Fibroblast of lung (primary cell): ENCODE measurements around the gene TH. TPM values are rescaled to one million over a fixed set of nuclear protein-coding genes. Genes with fewer than 3 reads are reported as not detected.

Source experiments
- DNase-seq, 2 donors: peaks; one replicate each; pipeline versions ENCODE4 v3.0.0 to v3.0.0-alpha.2; 2010; ENCODE audit warnings: low read depth in 2 of 2
- H2AFZ ChIP-seq: 2 replicates; pipeline ENCODE4 v1.5.1; 2012; ENCODE audit warnings: low read length, control low read depth, inconsistent platforms
- H3K27ac ChIP-seq: 2 replicates; pipeline ENCODE4 v1.5.1; 2011; ENCODE audit warnings: low read length, control low read depth; ENCODE audit not compliant: insufficient read depth
- H3K27me3 ChIP-seq: 2 replicates; pipeline ENCODE4 v1.5.1; 2011; ENCODE audit warnings: mild to moderate bottlenecking, low read length; ENCODE audit not compliant: control insufficient read depth, insufficient read depth
- H3K36me3 ChIP-seq: 2 replicates; pipeline ENCODE4 v1.5.1; 2011; ENCODE audit warnings: low read length; ENCODE audit not compliant: control insufficient read depth, insufficient read depth
- H3K4me1 ChIP-seq: 2 replicates; pipeline ENCODE4 v1.5.1; 2011; ENCODE audit warnings: low read length; ENCODE audit not compliant: control insufficient read depth, insufficient read depth; ENCODE audit errors: extremely low read depth
- H3K4me2 ChIP-seq: 2 replicates; pipeline ENCODE4 v1.5.1; 2011; ENCODE audit warnings: low read length, control low read depth; ENCODE audit not compliant: insufficient read depth; ENCODE audit errors: extremely low read depth
- H3K4me3 ChIP-seq, 4 experiments: fragments of 200-600 bp in 1 of 4; sonication (generic) in 1 of 4; replicated peaks in 1 of 4; 2 replicates each; pipeline ENCODE4 v1.5.1; 2011 to 2016; ENCODE audit warnings: low read length in 4 of 4, low read depth in 3 of 4, mild to moderate bottlenecking in 3 of 4, control low read depth in 2 of 4, inconsistent platforms in 1 of 4, mixed read lengths in 1 of 4; ENCODE audit not compliant: insufficient read depth in 1 of 4; ENCODE audit errors: control extremely low read depth in 1 of 4
- H3K79me2 ChIP-seq: 2 replicates; pipeline ENCODE4 v1.5.1; 2012; ENCODE audit warnings: mild to moderate bottlenecking, low read length, inconsistent platforms; ENCODE audit not compliant: control insufficient read depth, insufficient read depth
- H3K9ac ChIP-seq: 2 replicates; pipeline ENCODE4 v1.5.1; 2011; ENCODE audit warnings: mild to moderate bottlenecking, low read length, control low read depth; ENCODE audit not compliant: insufficient read depth
- H3K9me3 ChIP-seq: 2 replicates; pipeline ENCODE4 v1.5.1; 2012; ENCODE audit warnings: low read depth, low read length; ENCODE audit not compliant: control insufficient read depth, insufficient read depth
- H4K20me1 ChIP-seq: 2 replicates; pipeline ENCODE4 v1.5.1; 2011; ENCODE audit warnings: low read length; ENCODE audit not compliant: control insufficient read depth, insufficient read depth; ENCODE audit errors: extremely low read depth
- EZH2 ChIP-seq: IDR thresholded peaks from 2 replicates; pipeline ENCODE4 v1.5.1; 2012; ENCODE audit warnings: low read length, control low read depth, mild to moderate bottlenecking; ENCODE audit errors: missing control alignments
- polyA plus RNA-seq, 2 donors: library from polyadenylated mRNA; depleted of rRNA in 1 of 2; stranded (reverse) in 1 of 2; unstranded in 1 of 2; fragments of >200 nt; gene quantifications; 2 replicates each; pipeline ENCODE4 v1.2.1, GENCODE V29; 2011 to 2012; ENCODE audit warnings: missing spikeins in 1 of 2
- total RNA-seq: library from RNA; depleted of rRNA; stranded (reverse); fragments of >200 nt; gene quantifications from 2 replicates; pipeline ENCODE4 v1.2.1, GENCODE V29; 2014
- TF ChIP-seq, protein P1 (sequence below), 2 donors: IDR thresholded peaks in 1 of 2; conservative IDR thresholded peaks in 1 of 2; 1 replicate in 1 of 2; 2 replicates in 1 of 2; pipeline ENCODE4 v1.5.1; 2011 to 2012; ENCODE audit warnings: low read length in 2 of 2, control low read depth in 1 of 2, inconsistent platforms in 1 of 2, low read depth in 1 of 2, mild to moderate bottlenecking in 1 of 2

The TH gene
- total and polyA plus RNA-seq, 2 donors (not counting 1 experiment from before 2014, with no cell fraction given): 0.17 TPM; not detected in 1

DNA sequence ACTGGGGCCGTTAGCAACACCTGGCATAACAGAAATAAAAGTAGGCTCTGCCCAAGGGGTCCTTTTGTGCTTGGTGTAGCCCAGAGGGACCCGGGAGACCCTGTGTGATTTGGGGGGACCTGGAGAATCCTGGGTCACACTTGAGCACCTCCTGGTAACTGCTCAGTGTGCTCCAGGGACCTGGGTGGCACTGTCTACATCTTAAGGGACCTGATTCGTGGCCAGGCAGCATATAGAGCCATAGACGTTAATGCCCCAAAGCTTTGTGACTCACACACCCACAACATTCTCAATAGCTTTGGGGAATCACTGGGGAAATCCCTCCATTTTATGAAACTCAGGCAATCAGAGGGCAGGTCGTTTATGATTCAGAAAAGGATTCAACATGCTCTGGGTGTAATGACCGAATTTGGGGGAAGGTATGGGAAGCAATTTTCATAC is 28.8 kb downstream of the TH start:
- no peaks in the 10 kb centered on the region for H3K4me1 ChIP-seq
- no peaks in the 10 kb centered on the region for H3K36me3 ChIP-seq
- H3K4me2 ChIP-seq: no peak overlapping the region
- no peaks in the 10 kb centered on the region for H3K79me2 ChIP-seq
- peaks cover 1% of the 10 kb centered on the region for H4K20me1 ChIP-seq
- H2AFZ ChIP-seq: no peak overlapping the region
- TF ChIP-seq, protein P1, sequence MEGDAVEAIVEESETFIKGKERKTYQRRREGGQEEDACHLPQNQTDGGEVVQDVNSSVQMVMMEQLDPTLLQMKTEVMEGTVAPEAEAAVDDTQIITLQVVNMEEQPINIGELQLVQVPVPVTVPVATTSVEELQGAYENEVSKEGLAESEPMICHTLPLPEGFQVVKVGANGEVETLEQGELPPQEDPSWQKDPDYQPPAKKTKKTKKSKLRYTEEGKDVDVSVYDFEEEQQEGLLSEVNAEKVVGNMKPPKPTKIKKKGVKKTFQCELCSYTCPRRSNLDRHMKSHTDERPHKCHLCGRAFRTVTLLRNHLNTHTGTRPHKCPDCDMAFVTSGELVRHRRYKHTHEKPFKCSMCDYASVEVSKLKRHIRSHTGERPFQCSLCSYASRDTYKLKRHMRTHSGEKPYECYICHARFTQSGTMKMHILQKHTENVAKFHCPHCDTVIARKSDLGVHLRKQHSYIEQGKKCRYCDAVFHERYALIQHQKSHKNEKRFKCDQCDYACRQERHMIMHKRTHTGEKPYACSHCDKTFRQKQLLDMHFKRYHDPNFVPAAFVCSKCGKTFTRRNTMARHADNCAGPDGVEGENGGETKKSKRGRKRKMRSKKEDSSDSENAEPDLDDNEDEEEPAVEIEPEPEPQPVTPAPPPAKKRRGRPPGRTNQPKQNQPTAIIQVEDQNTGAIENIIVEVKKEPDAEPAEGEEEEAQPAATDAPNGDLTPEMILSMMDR (conservative IDR thresholded peaks at IDR 0.05 in 1 of 2, IDR thresholded peaks at IDR 0.05 in 1 of 2; ENCODE audit: low read depth in 1 of 2, low read length in 2 of 2): no peak
- TF ChIP-seq EZH2: peak; percentile 71
- no peak overlapping the region for H3K4me3 ChIP-seq
- no peaks in the 10 kb centered on the region for H3K9me3 ChIP-seq
- no peak overlapping the region for H3K9ac ChIP-seq
- H3K27ac ChIP-seq: no peak overlapping the region
- H3K27me3 ChIP-seq: peaks cover 45% of the 10 kb centered on the region
- DNase-seq: peak in 1 of 2 donors; percentile 22

DNA sequence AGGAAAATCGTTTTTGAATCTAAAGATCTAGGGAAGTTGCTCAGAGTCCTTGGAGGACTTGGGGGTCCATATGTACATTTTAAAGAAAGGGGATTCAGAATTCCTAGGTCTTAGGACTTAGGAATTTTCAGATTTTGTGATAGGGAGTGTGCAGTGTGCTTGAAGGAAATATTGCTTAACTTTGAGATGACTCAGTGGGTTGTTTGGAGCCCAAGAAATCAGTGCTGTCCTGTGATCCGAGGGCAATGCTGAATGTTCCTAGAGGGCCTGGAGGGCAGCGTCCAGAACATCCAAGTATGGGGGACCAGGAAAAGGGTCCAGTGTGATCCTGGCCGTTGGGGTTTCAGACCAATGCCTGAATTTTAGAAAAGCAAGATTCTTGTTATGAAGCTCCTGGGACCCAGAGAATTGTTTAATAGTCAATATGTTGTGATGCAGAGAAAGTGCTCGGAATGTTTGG is 29.3 kb downstream of the TH start:
- no peaks in the 10 kb centered on the region for H3K36me3 ChIP-seq
- H3K9me3 ChIP-seq: no peaks in the 10 kb centered on the region
- no peak overlapping the region for H3K27ac ChIP-seq
- H3K4me1 ChIP-seq: no peaks in the 10 kb centered on the region
- peaks cover 1% of the 10 kb centered on the region for H4K20me1 ChIP-seq
- H2AFZ ChIP-seq: no peak overlapping the region
- peaks cover 50% of the 10 kb centered on the region for H3K27me3 ChIP-seq
- peak; percentile 14 to 48 for DNase-seq
- no peaks in the 10 kb centered on the region for H3K79me2 ChIP-seq
- TF ChIP-seq, protein P1 (conservative IDR thresholded peaks at IDR 0.05 in 1 of 2, IDR thresholded peaks at IDR 0.05 in 1 of 2; ENCODE audit: low read depth in 1 of 2, low read length in 2 of 2): no peak
- TF ChIP-seq EZH2: no peak
- H3K4me2 ChIP-seq: no peak overlapping the region
- no peak overlapping the region for H3K9ac ChIP-seq
- H3K4me3 ChIP-seq: no peak overlapping the region

DNA sequence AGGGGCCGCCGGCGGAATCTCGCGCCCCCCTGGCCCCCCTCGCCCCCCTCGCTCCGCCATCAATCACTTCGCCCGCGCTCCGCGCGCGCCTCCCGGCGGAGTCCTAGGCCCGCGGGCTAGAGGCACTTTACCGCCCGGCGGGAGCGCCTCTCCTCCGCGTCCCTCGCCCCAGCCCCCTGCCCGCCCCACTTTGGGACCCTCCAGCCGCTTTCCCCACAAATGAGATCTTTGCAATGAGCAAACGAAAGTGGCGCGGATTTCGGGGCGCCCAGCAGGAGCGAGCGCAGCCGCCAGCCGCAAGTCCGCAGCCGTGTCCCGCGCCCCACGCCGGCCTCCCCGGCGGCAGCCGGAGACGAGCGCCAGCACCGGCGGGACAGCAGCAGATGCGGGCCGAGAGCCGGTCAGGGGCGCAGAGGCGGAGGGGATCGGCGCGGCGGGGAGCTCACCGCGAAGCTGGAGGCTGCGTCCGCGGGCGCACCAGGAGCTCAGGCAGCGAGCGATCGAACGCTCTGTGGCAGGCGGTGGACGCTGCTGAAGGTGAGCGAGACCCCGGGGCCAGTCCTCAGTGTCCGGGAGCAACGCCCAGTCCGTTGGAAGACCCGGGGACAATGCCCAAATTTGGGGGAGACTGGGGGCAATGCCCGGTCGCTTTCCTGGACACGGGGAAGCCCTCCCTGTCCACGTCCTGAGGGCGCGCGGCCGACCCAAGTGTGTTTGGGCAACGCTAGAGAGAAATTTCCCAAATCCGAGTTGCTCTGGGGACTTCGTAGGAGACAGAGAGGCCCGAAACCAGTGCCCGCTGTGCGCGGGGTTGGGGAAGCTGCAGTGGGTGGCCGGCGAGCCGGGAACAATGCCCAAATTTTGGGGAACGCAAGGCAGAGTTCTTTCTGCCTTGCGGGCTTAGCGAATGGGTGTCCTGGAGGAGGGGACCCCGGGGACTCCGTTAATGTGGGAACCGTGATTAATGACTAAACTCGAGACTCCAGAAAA is 30.9 kb downstream of the TH start:
- no peaks in the 10 kb centered on the region for H3K9me3 ChIP-seq
- peaks cover 47% of the 10 kb centered on the region for H3K27me3 ChIP-seq
- no peak overlapping the region for H3K9ac ChIP-seq
- H3K4me3 ChIP-seq: no peak overlapping the region
- no peak overlapping the region for H2AFZ ChIP-seq
- H3K4me2 ChIP-seq: no peak overlapping the region
- peaks cover 1% of the 10 kb centered on the region for H4K20me1 ChIP-seq
- DNase-seq: no peak
- H3K36me3 ChIP-seq: no peaks in the 10 kb centered on the region
- no peaks in the 10 kb centered on the region for H3K79me2 ChIP-seq
- H3K27ac ChIP-seq: no peak overlapping the region
- H3K4me1 ChIP-seq: no peaks in the 10 kb centered on the region
- TF ChIP-seq EZH2: peak; percentile 91
- TF ChIP-seq, protein P1 (conservative IDR thresholded peaks at IDR 0.05 in 1 of 2, IDR thresholded peaks at IDR 0.05 in 1 of 2; ENCODE audit: low read depth in 1 of 2, low read length in 2 of 2): no peak
